Cerebellar nuclear complex (tissue), 1 donor: ENCODE results near the gene LRRTM2.
"Not testable (repeated sequence)": the region's sequence is repeated elsewhere in the genome, so short reads cannot be mapped to it uniquely, and the experiment has no call there.

ENCODE experiments used
- DNase-seq, 2 experiments: peaks; one replicate each; lab custom pipeline; 2025; lab: John Stamatoyannopoulos, UW

LRRTM2 gene, protein sequence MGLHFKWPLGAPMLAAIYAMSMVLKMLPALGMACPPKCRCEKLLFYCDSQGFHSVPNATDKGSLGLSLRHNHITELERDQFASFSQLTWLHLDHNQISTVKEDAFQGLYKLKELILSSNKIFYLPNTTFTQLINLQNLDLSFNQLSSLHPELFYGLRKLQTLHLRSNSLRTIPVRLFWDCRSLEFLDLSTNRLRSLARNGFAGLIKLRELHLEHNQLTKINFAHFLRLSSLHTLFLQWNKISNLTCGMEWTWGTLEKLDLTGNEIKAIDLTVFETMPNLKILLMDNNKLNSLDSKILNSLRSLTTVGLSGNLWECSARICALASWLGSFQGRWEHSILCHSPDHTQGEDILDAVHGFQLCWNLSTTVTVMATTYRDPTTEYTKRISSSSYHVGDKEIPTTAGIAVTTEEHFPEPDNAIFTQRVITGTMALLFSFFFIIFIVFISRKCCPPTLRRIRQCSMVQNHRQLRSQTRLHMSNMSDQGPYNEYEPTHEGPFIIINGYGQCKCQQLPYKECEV

DNA sequence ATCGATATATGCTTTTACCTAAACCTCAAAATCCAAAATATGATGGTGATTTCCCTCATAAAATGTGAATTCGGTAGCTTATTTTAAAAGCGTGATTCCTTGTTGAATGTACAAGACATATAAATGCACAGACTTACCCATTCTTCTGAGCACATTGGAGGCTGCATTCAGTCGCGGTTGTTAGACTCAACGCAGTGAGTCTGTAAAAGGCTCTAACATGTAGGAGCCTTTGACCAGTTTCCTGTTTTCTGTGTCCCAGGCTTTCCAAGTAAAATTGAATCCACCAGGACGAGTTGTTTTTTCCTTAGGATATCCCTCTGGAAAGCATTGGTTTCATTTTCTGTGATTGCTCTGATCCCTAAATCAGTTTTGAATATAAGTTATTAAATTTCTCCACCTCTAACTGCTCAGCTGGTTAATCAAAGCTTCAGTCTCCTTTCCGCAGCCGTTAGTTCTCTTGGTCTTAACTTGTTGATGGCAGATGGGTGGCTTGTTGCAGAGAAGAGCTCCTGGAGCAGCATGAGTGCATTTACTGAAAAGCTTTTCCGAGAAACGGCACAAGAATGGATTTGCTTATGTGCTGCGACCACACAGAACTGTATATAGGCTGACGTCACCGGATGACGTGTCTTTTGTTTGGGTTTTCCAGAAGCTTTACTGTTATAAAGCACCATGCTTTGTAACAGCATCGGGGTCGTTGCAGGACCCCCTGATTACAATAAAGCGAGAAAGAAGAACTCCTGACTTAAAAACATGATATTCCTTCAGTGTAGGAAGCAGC lies at the start of gene LRRTM2:
TSS of gene LRRTM2 (minus strand) at position 565 of the 781 bp plus-strand sequence. CDS start at position 141, 424 bp downstream.
- DNase-seq: peak in 1 of 2 experiments; percentile 71

DNA sequence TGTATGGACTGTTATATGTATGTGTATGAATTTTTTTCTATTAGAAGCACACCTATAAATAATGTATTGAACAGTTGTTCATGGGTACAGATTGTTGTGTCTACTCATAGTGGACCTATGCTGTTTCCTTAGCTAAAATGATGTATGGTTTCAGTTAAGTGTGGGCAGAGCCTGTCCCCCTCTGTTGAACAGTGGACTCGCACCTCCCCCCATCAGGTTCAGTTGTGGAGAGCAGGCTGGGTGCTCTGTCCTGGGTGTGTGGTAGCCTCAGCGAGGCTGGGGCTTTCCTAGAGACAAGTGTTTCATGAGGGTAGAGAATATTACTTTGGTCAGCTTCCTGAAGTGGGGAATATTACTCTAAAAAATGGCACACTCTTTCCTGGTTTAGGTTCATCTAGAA lies 47.4 kb upstream of the LRRTM2 start:
- DNase-seq: no peak

DNA sequence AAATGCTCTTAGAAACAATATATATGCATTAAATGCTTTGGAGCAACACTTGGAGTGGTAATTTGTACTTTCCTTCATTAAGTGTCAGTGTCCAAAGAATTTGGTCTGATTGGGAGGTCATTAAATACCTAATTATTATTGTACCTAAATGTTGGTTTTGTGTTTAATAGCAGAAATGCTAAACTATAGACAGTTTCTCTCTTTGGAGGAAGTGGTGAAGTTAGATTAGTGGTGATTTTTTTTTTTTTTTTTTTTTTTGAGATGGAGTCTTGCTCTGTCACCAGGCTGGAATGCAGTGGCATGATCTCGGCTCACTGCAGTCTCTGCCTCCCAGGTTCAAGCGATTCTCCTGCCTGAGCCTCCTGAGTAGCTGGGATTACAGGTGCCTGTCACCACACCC lies 46.2 kb upstream of the LRRTM2 start:
- DNase-seq: not testable (repeated sequence)

DNA sequence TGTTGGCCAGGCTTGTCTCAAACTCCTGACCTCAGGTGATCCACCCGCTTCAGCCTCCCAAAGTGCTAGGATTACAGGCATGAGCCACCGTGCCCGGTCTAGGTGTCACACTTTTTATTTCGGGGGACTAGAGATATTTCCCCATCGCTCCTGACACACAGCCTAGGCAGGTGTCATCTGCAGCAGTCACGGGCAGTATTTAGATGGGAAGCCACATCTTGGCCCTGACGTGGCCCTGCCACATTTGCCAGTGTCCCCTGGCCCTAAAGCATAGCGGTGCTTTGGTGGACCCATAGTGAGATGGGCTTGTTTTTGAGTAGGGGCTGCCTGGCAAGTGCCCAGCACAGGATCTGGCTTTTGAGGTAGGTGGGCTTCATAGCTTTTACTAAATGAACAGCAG lies 45.0 kb upstream of the LRRTM2 start:
- DNase-seq: no peak

DNA sequence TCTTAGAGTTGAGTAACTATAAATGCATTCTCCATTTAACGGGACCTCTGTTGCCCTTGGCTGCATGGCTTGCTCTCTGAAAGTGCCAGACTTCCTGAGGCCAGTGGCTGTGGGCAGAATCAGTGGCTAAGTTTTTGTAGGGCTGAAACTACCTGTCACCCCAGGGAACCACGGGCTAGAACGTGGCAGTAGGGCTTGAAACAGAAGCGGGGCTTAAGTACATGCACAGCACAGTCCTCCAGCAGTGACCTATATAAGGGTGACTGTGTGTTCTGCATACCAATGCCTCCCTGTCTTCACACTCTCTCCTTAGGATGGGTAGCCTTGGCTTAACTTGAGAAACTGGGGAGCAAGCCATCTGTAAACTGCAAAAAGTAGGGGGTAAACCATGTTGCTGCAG lies 43.6 kb upstream of the LRRTM2 start:
- DNase-seq: no peak

DNA sequence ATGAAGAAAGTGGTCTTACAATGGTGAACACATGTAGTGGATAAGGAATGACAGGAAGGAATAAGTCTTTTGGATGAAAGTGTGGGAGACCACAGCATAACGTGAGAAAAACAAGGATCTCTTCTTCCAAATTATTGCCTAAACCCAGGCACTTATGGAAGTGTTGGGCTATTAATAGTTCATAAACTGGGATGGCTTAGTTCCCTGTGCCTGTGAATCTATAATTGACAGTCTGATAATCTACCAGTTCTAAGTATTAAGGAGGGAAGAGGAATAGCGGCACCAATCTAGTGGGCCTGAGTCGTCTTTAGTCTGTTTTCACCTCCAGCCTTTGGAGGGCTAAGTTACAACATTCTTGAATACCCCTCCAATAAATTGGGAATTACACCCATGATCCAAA lies 39.2 kb upstream of the LRRTM2 start:
- no peak for DNase-seq

DNA sequence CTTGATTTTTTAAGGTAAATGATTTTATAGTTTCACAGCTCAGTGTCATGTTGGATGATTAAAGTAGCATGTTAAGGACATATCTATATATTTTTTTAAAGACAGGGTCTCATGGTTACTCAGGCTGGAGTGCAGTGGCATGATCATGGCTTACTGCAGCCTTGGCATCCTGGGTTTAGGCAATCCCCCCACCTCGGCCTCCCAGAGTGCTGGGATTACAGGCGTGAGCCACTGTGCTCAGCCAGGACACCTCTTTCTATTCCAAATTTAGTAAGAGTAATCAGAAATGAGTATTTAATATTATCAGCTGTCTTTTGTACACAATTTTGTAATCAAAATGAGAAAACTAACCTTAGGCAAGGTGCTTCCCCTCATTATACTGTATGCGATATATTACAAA lies 38.6 kb upstream of the LRRTM2 start:
- DNase-seq: no peak

DNA sequence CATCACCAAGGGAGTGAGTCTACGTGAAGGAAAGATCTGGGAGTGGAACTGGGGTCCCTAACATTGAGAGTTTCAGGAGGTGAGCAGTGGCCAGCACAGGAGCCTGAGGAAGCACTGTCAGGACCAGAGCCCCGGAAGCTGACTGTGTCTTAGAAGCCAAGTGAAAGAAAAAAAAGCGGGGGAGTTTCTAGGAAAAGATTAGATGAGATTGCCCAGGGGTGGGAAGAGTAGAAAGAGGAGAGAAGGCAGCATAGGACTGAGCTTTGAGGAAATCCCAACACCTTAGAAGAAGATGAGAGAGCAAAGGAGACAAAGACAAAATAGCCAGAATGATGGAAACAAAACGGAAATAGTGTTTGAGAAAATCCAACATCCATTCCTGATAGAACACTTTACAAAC lies 37.0 kb upstream of the LRRTM2 start:
- DNase-seq: no peak

DNA sequence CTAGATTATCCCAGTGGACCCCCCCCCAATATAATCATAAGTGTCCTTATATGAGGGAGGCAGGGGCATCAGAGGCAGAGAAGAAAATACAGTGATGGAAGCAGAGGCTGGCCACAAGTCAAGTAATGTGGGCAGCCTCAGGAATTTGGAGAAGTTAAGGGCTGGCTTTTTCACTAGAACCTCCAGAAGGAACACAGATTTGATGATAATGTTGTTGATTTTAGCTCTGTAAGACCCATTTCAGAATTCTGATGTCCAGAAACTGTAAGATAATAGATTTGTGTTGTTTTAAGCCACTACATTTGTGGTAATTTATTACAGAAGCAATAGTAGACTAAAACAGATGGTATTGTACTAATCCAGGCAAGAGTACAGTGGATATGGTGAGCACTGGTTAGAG lies 36.3 kb upstream of the LRRTM2 start:
- DNase-seq: no peak

DNA sequence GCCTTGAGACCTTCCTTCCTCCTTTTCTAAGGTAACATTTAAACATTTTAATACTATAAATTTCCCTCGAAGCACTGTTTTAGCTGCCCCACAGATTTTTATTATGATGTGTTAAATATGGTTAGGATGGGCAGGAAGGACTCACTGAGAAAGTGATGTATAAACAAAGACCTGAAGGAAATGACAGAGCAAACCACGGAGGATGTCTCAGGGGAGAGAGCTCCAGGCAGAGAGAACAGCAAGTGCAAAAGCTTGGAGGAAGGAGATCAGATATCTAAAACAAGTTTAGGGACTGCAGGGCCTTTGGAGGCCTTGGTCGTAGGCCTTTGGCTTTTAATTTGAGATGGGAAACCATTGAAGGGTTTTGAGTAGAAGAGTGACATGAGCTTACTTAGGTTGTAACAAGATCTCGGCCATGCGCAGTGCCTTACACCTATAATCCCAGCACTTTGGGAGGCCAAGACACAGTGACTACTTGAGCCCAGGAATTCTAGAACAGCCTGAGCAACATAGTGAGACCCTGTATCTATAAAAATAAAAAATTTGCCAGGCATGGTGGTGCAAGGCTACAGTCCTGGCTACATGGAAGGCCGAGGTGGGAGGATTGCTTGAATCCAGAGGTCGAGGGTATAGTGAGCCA lies 35.5 kb upstream of the LRRTM2 start:
- DNase-seq: no peak

DNA sequence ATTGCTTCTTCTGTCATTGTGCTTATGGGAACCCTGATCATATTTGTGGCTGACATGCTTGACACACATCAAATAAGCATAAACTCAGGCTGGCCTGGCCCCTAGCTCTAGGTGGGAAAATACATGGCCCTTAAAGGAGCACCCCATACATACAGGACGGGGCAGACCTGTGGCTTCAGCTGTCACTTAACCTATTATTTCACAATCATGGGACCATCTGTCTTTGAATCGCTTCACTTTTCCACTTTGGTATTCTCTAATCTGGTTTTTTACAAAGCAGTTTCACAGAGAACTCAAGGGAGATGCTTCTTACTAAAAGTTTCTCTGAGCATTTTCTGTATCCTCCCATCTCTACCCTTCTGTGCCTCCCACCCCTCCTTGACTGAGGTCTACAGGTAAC lies 34.6 kb upstream of the LRRTM2 start:
- DNase-seq: no peak

DNA sequence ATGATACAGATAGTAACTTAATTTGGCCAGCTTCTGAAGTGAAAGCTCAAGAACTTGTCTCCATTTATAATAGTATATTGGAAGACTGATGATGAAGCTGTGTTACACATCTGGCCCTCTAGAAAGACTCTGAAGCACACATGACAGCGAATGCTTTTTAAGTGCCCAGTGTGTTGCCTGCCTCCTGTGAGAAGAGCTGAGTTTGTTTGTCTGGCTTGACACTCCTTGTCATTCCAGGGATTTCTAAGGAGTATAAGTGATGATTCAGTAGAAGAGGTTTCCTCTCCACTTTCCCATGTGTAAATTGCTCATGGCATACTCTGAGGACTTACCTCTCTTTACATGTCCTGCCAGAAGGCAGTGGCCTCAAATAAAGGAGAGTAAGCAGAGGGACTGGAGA lies 30.4 kb upstream of the LRRTM2 start:
- DNase-seq: no peak

DNA sequence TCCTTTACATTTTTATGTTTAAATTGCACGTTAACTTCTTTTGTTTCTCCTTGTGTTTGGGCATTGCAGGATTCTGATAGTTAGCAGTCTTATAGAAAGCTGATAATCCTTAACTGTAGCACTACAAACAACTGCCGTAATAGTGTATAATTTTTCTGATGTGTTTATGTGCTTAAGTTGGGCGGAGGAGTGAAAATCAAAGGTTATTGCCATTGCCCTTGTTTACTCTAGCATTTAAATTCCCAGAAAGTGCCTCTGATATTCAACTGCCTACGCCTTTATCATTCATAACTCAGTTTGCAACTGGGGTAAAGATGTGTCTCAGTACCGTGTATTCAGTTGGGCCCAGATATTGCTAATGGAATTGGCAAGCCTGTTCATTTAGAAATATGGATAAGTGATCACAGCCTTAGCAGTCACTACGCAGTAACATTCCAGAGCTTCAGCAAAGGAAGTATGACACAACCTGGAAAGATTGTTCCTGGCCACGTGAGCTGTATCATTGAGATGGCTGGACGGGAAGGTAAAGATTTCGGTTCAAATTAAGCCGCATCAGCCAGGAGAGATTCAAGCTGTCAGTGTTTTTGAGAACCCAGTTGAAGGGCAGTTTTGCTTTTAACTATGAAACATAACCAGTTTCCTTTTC lies 28.1 kb upstream of the LRRTM2 start:
- no peak for DNase-seq

DNA sequence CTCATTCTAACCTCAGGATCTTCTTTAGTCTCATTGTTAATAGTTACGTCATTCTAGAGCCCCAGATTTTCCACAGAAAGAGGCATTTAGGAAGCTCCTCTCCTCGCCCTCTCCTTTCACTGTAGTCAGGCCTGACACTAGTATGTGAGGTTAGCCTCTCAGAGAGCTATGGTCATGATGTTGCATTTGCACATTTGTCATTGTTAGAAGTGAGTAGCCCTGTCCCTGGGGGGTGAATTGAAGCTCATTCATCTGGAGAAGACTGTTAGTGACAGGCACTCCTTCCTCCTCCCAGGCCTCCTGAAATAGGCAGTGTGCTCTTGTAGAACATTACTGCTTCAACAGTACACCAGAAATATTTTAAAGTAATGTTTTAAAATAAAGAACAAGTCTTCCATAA lies 26.6 kb upstream of the LRRTM2 start:
- no peak for DNase-seq

DNA sequence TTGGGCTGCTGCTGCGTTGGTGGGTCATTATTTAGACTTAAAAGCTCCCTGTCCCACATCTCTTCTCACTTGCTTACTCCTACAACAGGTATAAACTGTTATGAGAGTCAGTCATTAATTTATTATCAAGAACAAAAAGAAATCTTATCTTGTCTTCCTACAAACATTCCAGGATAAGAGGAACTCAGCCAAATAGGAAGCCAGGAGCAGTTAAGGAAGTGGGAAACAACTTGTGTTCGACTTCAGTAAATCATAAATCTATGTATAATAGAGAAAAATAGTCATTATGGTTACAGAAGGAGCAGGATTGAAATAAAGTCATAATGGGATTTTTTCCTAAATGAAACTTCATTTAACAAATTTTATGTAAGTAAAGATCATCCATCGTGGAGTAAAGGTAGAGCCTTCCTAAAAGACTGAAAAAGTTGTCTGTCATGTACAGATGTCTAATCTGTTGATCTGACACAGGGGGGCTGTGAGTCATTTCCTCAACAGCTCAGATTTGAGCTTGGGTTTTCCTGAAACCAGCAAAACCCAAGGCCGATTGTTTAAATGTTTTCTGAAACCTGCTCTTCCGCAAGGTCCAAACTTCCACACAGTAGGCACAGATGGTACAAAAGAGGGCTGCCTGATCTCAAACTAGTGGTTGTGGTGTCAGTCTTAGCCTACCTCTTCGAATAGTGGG lies 25.3 kb upstream of the LRRTM2 start:
- DNase-seq: no peak

DNA sequence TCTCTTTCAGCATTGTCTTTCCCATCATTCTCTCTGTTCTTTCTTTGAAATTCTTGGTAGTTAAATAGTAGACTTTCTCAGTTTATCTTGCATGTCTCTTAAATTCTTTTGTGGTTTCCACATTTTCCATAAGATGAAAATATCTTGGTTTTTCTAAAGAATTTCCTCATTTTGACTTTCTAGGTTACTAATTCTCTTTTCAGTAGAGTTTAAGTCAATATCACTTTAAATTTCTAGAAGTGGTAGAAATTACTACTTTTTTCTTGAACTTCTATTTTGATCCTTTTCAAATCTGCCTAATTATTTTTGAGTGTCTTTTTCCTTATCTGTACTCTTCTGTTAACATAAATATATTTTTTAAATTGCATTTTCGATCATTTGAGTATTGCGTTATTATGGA lies 23.6 kb upstream of the LRRTM2 start:
- DNase-seq: no peak

DNA sequence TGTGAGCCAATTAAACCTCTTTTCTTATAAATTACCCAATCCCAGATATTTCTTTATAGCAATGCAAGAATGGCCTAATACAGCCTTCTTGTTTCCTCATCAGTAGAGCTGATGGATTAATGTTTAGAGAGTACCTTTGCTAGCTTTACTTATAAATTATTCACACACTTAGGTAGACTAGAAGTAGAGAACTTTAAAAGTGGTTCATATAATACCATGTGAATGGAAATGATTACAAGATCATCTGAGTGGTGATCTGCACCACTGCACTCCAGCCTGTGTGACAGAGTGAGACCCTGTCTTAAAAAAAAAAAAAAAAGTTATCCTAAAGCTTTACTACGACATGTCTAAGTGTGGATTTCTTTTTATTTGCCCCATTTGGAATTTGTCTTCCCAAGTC lies 23.2 kb upstream of the LRRTM2 start:
- DNase-seq: no peak

DNA sequence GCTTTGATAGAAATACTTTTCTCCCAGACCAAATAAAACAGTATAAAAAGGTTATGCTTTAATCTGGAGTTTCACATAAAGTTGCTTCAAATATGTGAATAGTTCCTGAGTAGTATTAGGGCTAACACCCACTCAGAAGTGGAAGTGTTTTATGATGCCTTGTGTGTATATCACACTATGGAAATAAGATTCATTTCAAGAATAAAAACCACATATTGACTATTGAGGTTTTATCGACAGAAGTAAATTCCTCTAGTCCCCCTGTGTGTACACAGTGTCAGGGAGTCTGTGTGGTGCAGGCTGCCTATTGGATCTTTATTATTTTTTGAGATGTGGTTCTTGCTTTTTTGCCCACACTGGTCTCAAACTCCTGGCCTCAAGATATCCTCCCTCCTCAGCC lies 20.8 kb upstream of the LRRTM2 start:
- DNase-seq: no peak

DNA sequence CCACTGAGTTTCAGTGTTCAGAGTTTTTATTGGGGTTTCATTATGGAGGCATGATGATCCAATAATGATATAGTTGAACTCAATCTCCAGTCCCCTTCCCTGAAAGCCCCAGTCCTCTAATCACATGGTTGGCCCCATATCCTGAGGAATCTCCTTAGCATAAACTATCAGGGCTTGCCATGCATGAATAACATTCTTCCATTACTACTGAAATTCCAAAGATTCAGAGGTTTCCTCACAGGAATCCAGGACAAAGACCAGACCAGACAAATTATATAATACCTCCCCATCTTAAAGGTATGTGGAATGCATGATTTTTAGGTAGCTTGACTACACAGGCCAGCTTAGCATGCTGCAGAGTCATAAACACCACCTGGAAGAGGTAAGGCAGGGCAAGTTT lies 15.5 kb upstream of the LRRTM2 start:
- DNase-seq: no peak

DNA sequence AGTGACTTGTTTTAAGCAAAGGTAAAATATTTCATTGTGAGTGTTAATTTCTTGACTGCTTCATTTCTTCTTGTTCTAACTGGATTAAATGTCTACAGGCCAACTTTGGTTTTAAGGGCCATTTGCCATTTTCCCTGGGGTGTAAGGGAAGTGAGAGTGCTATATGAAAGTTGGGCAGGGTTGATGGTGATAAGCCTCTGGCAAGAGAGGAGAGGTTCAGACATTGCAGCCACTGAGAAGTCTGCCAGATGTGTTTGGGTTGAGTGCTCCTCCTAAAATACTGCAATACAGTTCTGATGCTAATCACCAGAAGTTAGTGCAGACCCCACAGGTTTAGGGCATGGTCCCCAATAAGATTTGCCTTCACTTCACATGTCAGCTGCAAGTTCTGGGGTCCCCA lies 14.9 kb upstream of the LRRTM2 start:
- no peak for DNase-seq

DNA sequence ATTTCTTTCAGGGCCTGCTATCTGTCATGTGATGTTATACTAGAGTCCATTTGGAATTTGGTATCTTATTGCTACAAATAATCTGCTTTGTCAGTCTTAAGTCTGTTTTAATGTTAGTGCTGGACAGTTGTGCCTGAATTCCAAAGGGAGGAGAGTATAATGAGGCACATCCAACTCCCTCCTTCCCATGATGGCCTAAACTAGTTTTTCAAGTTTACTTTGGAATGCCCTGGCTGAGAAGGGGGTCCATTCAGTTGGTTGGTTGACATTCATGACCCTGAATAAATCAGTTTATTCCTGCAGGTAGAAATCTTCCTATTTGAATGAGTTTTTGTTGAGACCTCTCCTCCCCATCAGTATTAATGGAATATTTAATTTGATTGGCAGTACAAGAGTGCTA lies 9.4 kb upstream of the LRRTM2 start:
- DNase-seq: no peak

DNA sequence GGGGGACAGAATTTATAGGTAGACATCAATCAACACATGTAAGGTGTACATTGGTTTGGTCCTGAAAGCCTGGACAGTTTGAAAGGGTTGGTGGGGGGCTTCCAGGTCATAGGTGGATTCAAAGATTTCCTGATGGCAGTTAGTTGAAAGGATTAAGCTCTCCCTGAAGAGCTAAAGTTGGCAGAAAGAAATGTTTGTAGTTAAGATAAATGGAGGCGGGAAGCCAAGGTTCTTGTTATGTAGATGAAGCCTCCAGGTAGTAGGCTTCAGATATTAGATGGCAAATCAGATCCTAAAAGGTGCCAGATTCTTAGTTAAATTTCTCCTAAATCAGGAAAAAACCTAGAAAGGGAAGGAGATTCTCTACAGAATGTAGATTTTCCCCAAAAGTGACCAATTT lies 9.0 kb upstream of the LRRTM2 start:
- no peak for DNase-seq
